GM19467 (cell line): ENCODE measurements around the gene PTPN2.
A peak's percentile ranks its signal among the peaks of the same experiment; 100 is the strongest.
"Not testable (repeated sequence)": the region's sequence is repeated elsewhere in the genome, so short reads cannot be mapped to it uniquely, and the experiment has no call there.

Experiments
- ATAC-seq: cut with Tn5 transposase; IDR thresholded peaks from one replicate; pipeline ENCODE4 v1.9.1; 2021; ENCODE audit warnings: mild to moderate bottlenecking, moderate library complexity; ENCODE audit not compliant: unreplicated experiment

The PTPN2 gene

GRCh38 chr18:12883684-12884405, at the start of gene PTPN2:
PTPN2 (minus strand) TSS chr18:12884237; CDS start chr18:12884141, 96 bp downstream.
- peak; percentile 76 for ATAC-seq

- ATAC-seq = no peak
These were observed 49.3 kb upstream of the PTPN2 start for GRCh38 chr18:12933327-12933726.

GRCh38 chr18:12930908-12931307, 46.9 kb upstream of the PTPN2 start:
- no peak for ATAC-seq

GRCh38 chr18:12930376-12930775, 46.3 kb upstream of the PTPN2 start:
- ATAC-seq = no peak

- ATAC-seq = no peak
These were observed 45.5 kb upstream of the PTPN2 start for GRCh38 chr18:12929477-12930083.

- no peak for ATAC-seq
These were observed 44.6 kb upstream of the PTPN2 start for GRCh38 chr18:12928641-12929040.

- no peak for ATAC-seq
These were observed 44.2 kb upstream of the PTPN2 start for GRCh38 chr18:12928206-12928605.

- no peak for ATAC-seq
These were observed 40.6 kb upstream of the PTPN2 start for GRCh38 chr18:12924616-12925015.

GRCh38 chr18:12922266-12922665, 38.2 kb upstream of the PTPN2 start:
- ATAC-seq = no peak

- no peak for ATAC-seq
These were observed 37.1 kb upstream of the PTPN2 start for GRCh38 chr18:12921178-12921577.

- ATAC-seq = no peak
These were observed 28.1 kb upstream of the PTPN2 start for GRCh38 chr18:12911929-12912703.

- no peak for ATAC-seq
These were observed 27.2 kb upstream of the PTPN2 start for GRCh38 chr18:12911025-12911928.

GRCh38 chr18:12908706-12909105, 24.7 kb upstream of the PTPN2 start:
- ATAC-seq = no peak

GRCh38 chr18:12907258-12907925, 23.4 kb upstream of the PTPN2 start:
- ATAC-seq = no peak

GRCh38 chr18:12906773-12907172, 22.7 kb upstream of the PTPN2 start:
- no peak for ATAC-seq

GRCh38 chr18:12906119-12906518, 22.1 kb upstream of the PTPN2 start:
- ATAC-seq = no peak

- ATAC-seq = no peak
These were observed 20.0 kb upstream of the PTPN2 start for GRCh38 chr18:12904012-12904516.

- not testable (repeated sequence) for ATAC-seq
These were observed 17.2 kb upstream of the PTPN2 start for GRCh38 chr18:12901208-12901607.

- not testable (repeated sequence) for ATAC-seq
These were observed 12.8 kb upstream of the PTPN2 start for GRCh38 chr18:12896784-12897333.

GRCh38 chr18:12895626-12896025, 11.6 kb upstream of the PTPN2 start:
- no peak for ATAC-seq
